HG03097 (cell line): ENCODE measurements around the gene FBXW8.

ENCODE experiments used
- ATAC-seq: cut with Tn5 transposase; IDR thresholded peaks from one replicate; pipeline ENCODE4 v1.9.1; 2021; ENCODE audit not compliant: unreplicated experiment, low FRiP score

The FBXW8 gene

GRCh38 chr12:117015811-117016210 is 105.1 kb downstream of the FBXW8 start:
- ATAC-seq, result no peak

DNA sequence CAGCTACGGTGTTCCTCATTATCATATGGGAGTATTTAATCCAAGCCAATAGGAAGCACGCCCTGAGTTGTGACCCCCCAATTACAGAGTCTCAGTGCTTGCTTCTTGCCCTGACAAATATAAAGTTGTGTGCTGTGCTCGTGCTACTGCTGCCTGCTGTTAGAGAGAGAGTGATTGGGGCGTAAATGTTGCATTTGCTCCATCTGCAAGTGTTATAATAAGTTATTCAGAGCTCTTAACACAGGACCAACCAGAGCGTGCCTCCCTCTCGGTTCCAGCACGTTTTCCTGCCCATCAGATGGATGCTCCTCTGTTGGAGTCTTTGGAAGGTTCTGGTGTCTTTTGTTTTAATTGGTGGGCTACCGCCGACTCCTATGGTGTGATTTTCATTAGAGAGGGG is 107.1 kb downstream of the FBXW8 start:
- no peak for ATAC-seq

DNA sequence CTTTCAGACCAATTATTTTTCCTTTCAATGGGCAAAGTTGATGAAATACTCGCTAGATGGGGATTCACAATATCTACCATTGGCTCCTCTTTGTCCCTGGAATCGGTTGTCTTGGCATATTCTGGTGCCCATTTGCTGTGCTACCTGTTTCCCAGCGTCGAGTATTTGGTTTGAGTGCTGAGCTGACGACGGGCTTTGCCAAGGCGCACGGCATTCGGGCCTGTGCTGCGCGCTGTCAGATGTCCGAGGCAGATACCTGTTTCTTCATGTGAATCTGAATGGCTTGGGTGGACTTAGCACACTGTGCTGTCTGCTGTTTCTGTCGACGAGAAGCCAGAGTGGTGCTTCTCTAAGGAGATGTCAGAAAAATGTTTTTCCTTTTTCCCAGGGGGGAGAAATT is 107.5 kb downstream of the FBXW8 start:
- ATAC-seq, result no peak

GRCh38 chr12:117018685-117019084 is 107.9 kb downstream of the FBXW8 start:
- ATAC-seq, result no peak

DNA sequence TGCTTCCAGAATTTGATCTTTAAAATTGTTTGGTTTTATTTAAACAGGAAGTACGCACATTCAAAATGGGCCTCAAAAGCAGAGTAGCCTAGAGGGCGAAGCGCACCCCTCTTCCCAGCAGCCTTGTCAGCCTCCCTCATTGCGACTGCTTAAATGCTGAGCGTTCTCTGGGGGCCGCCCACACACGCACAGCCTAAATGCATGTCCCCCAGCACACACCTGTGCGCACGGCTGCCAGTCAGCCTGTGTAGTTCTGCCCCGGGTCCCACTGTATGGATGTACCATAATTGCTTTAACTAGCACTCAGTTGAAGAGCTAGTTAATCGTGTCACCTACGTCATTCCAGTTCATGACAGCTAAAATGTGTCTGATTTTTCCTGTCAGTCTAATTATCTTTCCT is 109.1 kb downstream of the FBXW8 start:
- ATAC-seq, result no peak

- ATAC-seq, result no peak
Measured at GRCh38 chr12:117020536-117021220, 109.9 kb downstream of the FBXW8 start.

GRCh38 chr12:117022465-117022864 is 111.7 kb downstream of the FBXW8 start:
- ATAC-seq, result no peak

DNA sequence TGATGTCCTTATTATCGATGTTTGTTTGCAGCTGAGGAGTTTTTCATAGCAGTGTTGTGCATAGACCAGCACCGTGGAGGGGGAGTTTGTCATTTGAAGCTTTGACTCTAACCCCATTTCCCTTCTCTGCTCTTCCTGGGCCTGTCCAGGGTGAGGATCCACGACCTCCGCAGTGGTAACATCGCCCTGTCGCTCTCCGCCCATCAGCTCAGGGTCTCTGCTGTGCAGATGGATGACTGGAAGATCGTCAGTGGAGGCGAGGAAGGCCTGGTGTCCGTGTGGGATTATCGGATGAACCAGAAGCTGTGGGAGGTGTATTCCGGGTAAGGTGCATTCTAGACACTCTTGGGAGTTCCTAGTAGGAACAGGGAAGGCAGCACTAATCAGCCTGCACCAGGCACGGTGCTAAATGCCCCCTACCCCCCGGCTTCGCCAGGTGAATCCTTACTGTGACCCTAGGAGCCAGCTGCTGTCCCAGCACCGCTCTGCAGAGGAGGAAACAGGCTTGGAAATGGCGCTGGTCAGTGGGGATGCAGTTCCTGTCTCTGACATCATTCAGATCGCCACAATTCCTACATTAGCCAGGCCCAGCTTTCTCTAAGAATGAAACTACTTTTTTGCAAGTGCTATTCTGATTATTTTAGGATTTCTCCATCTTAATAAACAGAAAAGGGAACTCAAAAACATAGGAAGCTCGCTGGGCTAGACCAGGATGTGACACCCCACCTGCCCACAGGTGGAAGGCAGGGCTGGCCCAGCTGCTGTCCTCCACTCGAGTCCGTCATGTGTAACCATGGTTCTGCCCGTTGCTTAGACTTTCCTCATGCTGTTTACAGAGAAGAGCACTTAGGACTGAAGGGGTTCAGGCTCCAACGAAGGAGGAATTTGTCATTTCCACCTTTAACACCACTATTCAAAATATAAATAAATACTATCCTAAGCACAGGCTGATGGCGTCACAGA is 113.5 kb downstream of the FBXW8 start:
- no peak for ATAC-seq

GRCh38 chr12:117024961-117025480 is 114.3 kb downstream of the FBXW8 start:
- ATAC-seq, result no peak

GRCh38 chr12:117025481-117026151 is 114.9 kb downstream of the FBXW8 start:
- ATAC-seq, result no peak

DNA sequence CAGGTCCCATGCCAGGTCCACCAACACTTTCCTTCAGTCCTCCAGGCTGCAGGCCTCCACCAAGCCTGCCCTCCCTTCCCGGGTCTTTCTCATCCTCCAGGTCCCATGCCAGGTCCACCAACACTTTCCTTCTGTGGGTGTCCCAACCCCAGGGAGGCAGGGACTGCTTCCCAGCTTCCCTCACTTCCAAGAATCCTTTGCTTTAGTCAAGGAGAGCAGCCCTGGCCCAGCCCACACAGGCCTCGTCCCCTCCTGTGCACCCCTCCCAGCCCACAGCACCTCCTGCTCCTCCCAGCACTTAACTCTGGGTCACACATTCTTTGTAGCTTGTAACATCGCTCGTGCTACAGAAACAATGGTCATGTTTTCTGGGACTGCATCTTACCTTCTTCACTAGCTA is 115.6 kb downstream of the FBXW8 start:
- ATAC-seq, result no peak

GRCh38 chr12:117026921-117027250 is 116.1 kb downstream of the FBXW8 start:
- no peak for ATAC-seq

- ATAC-seq, result no peak
Measured at GRCh38 chr12:117027251-117028086, 116.7 kb downstream of the FBXW8 start.

- ATAC-seq, result no peak
Measured at GRCh38 chr12:117028254-117028653, 117.5 kb downstream of the FBXW8 start.

DNA sequence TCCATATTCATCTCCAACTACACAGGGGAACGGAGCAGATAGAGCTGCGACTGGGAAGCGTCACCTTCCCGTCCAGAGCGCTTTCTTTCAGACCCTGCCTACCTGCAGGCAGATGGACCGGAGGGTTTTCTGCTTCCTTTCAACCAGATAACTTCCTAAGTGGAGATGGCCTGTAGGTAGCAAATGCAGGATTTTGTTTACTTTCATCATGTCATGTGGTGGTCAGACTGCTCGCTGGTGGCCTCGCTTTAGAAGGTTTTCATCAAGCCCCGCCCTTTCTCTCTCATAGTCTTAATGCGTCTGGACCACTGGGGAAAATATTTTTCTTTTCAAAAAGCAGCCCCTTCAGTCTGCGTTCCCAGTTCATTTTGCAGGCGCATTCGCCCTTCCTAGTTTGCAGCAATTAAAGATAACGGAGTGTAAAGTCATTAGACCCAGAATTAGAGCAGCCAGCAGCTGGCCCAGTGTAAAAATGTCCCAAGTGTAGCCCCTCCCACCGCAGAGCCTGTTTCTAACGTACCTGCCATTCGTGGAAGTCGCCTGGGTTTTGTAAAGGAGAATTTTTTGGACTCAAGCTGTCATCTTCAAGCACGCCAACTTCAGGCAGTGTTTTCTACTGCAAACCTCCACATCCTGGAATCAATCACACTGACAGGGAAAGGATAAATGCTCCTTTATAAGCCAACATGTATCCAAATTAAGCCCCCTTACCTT is 119.6 kb downstream of the FBXW8 start:
- no peak for ATAC-seq

GRCh38 chr12:117031843-117032592 is 121.3 kb downstream of the FBXW8 start:
- ATAC-seq, result no peak

GRCh38 chr12:117032593-117033381 is 122.0 kb downstream of the FBXW8 start:
- ATAC-seq, result no peak
